ENCODE results near the gene RAF1.

- TF ChIP-seq CTCF (IDR thresholded peaks at IDR 0.05) (peak in 1 of 3 experiments; percentile 17), POLR2A (IDR thresholded peaks at IDR 0.05) (peak; percentile 83)
These were observed at the start of gene RAF1 for GRCh38 chr3:12663936-12664908.
